K562 (cell line): ENCODE data around the gene CUEDC2. TPM values are rescaled to one million over a fixed set of nuclear protein-coding genes. Genes with fewer than 3 reads are reported as not detected.

ENCODE experiments used
- ATAC-seq: fragments of 200-7000 bp; cut with Tn5 transposase; 3 replicates; pipeline ENCODE4 v1.9.1; 2020; ENCODE audit warnings: moderate library complexity
- BruUV-seq: library from RNA; stranded (reverse); fragments of 400-500 nt; replicated peaks from 2 replicates; lab custom pipeline; 2021; lab: Mats Ljungman, UMichigan
- CTCF ChIA-PET: fragments of 300-600 bp; formaldehyde crosslinking; extraction: SDS; loops from one replicate; lab custom pipeline; 2021; ENCODE audit warnings: low intra/inter-chr PET ratio; lab: Yijun Ruan, JAX
- POLR2A ChIA-PET: fragments of 300-600, 350-650 bp; sonication (Branson Sonifier 250); formaldehyde crosslinking; extraction: SDS; loops from one replicate; lab custom pipeline; 2021; ENCODE audit warnings: antibody characterized with exemption, inconsistent platforms; lab: Yijun Ruan, JAX
- DNase-seq, 4 experiments: peaks; one replicate each; pipeline versions ENCODE4 v3.0.0 to v3.0.0-alpha.2; 2011 to 2018; ENCODE audit warnings: low spot score in 3 of 4, mixed read lengths in 3 of 4; ENCODE audit errors: extremely low read depth in 1 of 4
- FAIRE-seq: peaks from 2 replicates; lab custom pipeline; 2011; peaks lifted over from hg19 to GRCh38; lab: Jason Lieb, UNC
- H2AFZ ChIP-seq: 2 replicates; pipeline ENCODE4 v1.6.0; 2011; ENCODE audit warnings: low read depth, low read length, control low read depth, inconsistent platforms
- H3K27ac ChIP-seq: fragments of 200-600 bp; 3 replicates; pipeline ENCODE4 v1.8.0; 2011; ENCODE audit warnings: low read depth, mild to moderate bottlenecking, control low read depth, inconsistent platforms, low read length, moderate library complexity, mixed read lengths; ENCODE audit errors: extremely low read depth
- H3K27me3 ChIP-seq, 2 experiments: fragments of 300-600 bp in 1 of 2; 2 replicates in 1 of 2; 3 replicates in 1 of 2; pipeline versions ENCODE4 v1.6.0 to v1.8.0; 2011; ENCODE audit warnings: inconsistent platforms in 2 of 2, low read length in 2 of 2, mild to moderate bottlenecking in 1 of 2, mixed read lengths in 1 of 2, moderate library complexity in 1 of 2; ENCODE audit not compliant: control insufficient read depth in 2 of 2, insufficient read depth in 2 of 2
- H3K36me3 ChIP-seq: fragments of 300-600 bp; 3 replicates; pipeline ENCODE4 v1.8.0; 2011; ENCODE audit warnings: mild to moderate bottlenecking, low read length, inconsistent platforms; ENCODE audit not compliant: control insufficient read depth, insufficient read depth
- H3K4me1 ChIP-seq, 2 experiments: fragments of 200-600 bp in 1 of 2; replicated peaks in 1 of 2; 2 replicates in 1 of 2; 3 replicates in 1 of 2; pipeline versions ENCODE4 v1.5.1 to v1.8.0; 2011; ENCODE audit warnings: inconsistent platforms in 2 of 2, low read length in 2 of 2, mild to moderate bottlenecking in 1 of 2, mixed read lengths in 1 of 2, moderate library complexity in 1 of 2; ENCODE audit not compliant: control insufficient read depth in 2 of 2, insufficient read depth in 2 of 2
- H3K4me2 ChIP-seq: 2 replicates; pipeline ENCODE4 v1.6.1; 2011; ENCODE audit warnings: low read length, control low read depth, inconsistent platforms, mixed read lengths; ENCODE audit not compliant: insufficient read depth
- H3K4me3 ChIP-seq: fragments of 200-600 bp; sonication (generic), shearing (Covaris generic); 2 replicates; pipeline ENCODE4 v1.5.1; 2016; ENCODE audit warnings: control low read depth, inconsistent platforms
- H3K79me2 ChIP-seq: fragments of 200-600 bp; 3 replicates; pipeline ENCODE4 v1.8.0; 2011; ENCODE audit warnings: low read length, inconsistent platforms; ENCODE audit not compliant: control insufficient read depth, insufficient read depth
- H3K9ac ChIP-seq, 2 experiments: 2 replicates each; pipeline versions ENCODE4 v1.6.0 to v1.6.1; 2011; ENCODE audit warnings: low read depth in 2 of 2, low read length in 2 of 2, control low read depth in 1 of 2, inconsistent platforms in 1 of 2, mild to moderate bottlenecking in 1 of 2, mixed read lengths in 1 of 2; ENCODE audit not compliant: insufficient read depth in 1 of 2
- H3K9me1 ChIP-seq: one replicate; pipeline ENCODE4 v1.6.0; 2011; ENCODE audit warnings: inconsistent platforms, mild to moderate bottlenecking, low read length, moderate library complexity; ENCODE audit not compliant: control insufficient read depth, insufficient read depth
- H3K9me3 ChIP-seq: replicated peaks from 2 replicates; pipeline ENCODE4 v1.5.1; 2011; ENCODE audit warnings: low read depth, low read length, inconsistent platforms; ENCODE audit not compliant: control insufficient read depth, insufficient read depth
- H4K20me1 ChIP-seq: replicated peaks from 2 replicates; pipeline ENCODE4 v1.6.1; 2011; ENCODE audit warnings: low read length, inconsistent platforms, mixed read lengths; ENCODE audit not compliant: control insufficient read depth, insufficient read depth
- POLR2G ChIP-seq: fragments of 200-400 bp; formaldehyde crosslinking; IDR thresholded peaks from 2 replicates; pipeline ENCODE4 v1.6.1; 2017; ENCODE audit warnings: low read depth, mild to moderate bottlenecking, antibody characterized with exemption, low read length, moderate library complexity
- WGBS: fragments of 100-300 bp; shearing (Covaris generic); methylation state at CpG from one replicate; pipeline ENCODE4 v1.1.6; 2016; ENCODE audit warnings: low coverage, mixed read lengths; ENCODE audit not compliant: insufficient coverage; ENCODE audit errors: missing lambda C conversion rate; 5-methylcytosine and 5-hydroxymethylcytosine counted together
- in situ Hi-C: fragments of 300-500 bp; cut with MboI; formaldehyde crosslinking; loops from 4 replicates; pipeline ENCODE4 v1.15.0; 2018; ENCODE audit warnings: inconsistent platforms, mixed read lengths
- intact Hi-C: fragments of 100-400 bp; cut with micrococcal nuclease; formaldehyde crosslinking; loops from 2 replicates; pipeline ENCODE4 v1.14.2; 2022
- polyA plus RNA-seq, 8 experiments: library from polyadenylated mRNA; depleted of rRNA in 4 of 8; stranded (reverse) in 5 of 8; unstranded in 3 of 8; fragments of >200 nt; fragmentation: Nextera tagmentation in 2 of 8; fragmentation: Illumina TruSeq in 1 of 8; extraction: Ambion mirVana in 2 of 8; extraction: Trizol in 1 of 8; gene quantifications; 2 replicates each; pipeline versions ENCODE4 v1.2.1 to v1.2.3, GENCODE V29; 2011 to 2014; ENCODE audit warnings: inconsistent platforms in 1 of 8, missing spikeins in 1 of 8
- total RNA-seq, 7 experiments: library from RNA; depleted of rRNA in 6 of 7; stranded (reverse); fragments of >200 nt in 6 of 7; fragmentation: Illumina TruSeq in 2 of 7; extraction: Trizol in 2 of 7; gene quantifications; 2 replicates each; pipeline versions ENCODE4 v1.2.1 to v1.2.3, GENCODE V29; 2011 to 2021; ENCODE audit warnings: low replicate concordance in 1 of 7
- TF ChIP-seq, protein P1 (sequence below): fragments of 200-400 bp; formaldehyde crosslinking; IDR thresholded peaks from 2 replicates; pipeline ENCODE4 v1.6.1; 2017; ENCODE audit warnings: mild to moderate bottlenecking, low read depth, low read length, moderate library complexity

CUEDC2 gene
- total and polyA plus RNA-seq, 9 of the 15 experiments (the other 6 are each of a cell fraction or from before 2014, with no cell fraction given) = 8.5 to 48.9 (median 27.4) TPM

DNA sequence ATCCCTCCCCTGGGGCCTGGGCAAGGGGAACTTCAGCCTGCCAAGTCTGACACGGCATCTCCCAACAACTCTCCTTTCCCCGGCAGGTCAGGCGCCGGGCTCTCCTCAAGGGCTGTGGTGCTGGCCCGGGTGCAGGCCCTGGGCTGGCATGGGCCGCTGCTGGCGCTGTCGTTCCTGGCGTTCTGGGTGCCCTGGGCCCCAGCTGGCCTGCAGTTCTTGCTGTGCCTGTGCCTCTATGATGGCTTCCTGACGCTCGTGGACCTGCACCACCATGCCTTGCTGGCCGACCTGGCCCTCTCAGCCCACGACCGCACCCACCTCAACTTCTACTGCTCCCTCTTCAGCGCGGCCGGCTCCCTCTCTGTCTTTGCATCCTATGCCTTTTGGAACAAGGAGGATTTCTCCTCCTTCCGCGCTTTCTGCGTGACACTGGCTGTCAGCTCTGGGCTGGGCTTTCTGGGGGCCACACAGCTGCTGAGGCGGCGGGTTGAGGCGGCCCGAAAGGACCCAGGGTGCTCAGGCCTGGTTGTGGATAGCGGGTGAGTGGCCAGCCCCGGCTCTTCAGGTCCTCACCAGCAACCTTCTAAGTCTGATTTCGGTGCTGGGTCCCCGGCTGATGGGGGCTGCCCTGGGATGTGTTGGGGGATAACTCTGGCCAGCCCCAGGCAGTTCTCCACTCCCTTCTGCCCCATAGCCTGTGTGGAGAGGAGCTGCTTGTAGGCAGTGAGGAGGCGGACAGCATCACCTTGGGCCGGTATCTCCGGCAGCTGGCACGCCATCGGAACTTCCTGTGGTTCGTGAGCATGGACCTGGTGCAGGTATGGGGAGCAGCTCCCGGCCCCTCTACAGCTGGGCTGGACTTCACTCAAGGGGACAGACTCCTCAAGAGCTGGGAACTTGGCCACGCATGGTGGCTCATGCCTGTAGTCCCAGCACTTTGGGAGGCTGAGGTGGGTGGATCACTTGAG, 38.5 kb upstream of the CUEDC2 start:
- Histone ChIP-seq H3K9ac (no peak overlapping the region; a peak in 1 of 4 replicates), H3K9me3 (no peaks in the 10 kb centered on the region), H2AFZ (no peak overlapping the region), H3K27me3 (no peaks in the 10 kb centered on the region), H3K4me3 (no peak overlapping the region), H3K4me2 (no peak overlapping the region), H3K36me3 (no peaks in the 10 kb centered on the region), H3K79me2 (no peaks in the 10 kb centered on the region), H3K9me1 (no peaks in the 10 kb centered on the region), H4K20me1 (no peaks in the 10 kb centered on the region), H3K27ac (no peak overlapping the region), H3K4me1 (peaks cover 7 to 17% of the 10 kb centered on the region in 2 experiments; a peak in 4 of 5 replicates)
- ChIA-PET CTCF (no interaction called here), POLR2A (interaction anchor here (0.6 kb wide), 1 partner anchor 34 kb away, joined by 5 read pairs; no protein-coding TSS in a partner anchor)
- BruUV-seq = no TSS peak
- 89% methylated on average over 21 of the region's 36 CpGs for WGBS
- intact Hi-C loops (no loop called here), in situ Hi-C loops (no loop called here)
- FAIRE-seq (no peak), ATAC-seq (no peak), DNase-seq (no peak)
- TF ChIP-seq, protein P1, sequence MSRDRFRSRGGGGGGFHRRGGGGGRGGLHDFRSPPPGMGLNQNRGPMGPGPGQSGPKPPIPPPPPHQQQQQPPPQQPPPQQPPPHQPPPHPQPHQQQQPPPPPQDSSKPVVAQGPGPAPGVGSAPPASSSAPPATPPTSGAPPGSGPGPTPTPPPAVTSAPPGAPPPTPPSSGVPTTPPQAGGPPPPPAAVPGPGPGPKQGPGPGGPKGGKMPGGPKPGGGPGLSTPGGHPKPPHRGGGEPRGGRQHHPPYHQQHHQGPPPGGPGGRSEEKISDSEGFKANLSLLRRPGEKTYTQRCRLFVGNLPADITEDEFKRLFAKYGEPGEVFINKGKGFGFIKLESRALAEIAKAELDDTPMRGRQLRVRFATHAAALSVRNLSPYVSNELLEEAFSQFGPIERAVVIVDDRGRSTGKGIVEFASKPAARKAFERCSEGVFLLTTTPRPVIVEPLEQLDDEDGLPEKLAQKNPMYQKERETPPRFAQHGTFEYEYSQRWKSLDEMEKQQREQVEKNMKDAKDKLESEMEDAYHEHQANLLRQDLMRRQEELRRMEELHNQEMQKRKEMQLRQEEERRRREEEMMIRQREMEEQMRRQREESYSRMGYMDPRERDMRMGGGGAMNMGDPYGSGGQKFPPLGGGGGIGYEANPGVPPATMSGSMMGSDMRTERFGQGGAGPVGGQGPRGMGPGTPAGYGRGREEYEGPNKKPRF = no peak
- TF ChIP-seq POLR2G = 0 out of 2 replicates have a peak, but pooled peaks have one; percentile 16
